ENCODE results near the gene PIP5K1B. TPM values are rescaled to one million over a fixed set of nuclear protein-coding genes. Genes with fewer than 3 reads are reported as not detected.

PIP5K1B gene
- total RNA-seq, 1 donor from 2014 or later, result not detected

- no peak for DNase-seq
These were observed 292.6 kb downstream of the PIP5K1B start for GRCh38 chr9:68997666-68998065.

GRCh38 chr9:68998385-68998784 lies 293.3 kb downstream of the PIP5K1B start:
- no peak for DNase-seq

GRCh38 chr9:68998812-68999211 lies 293.8 kb downstream of the PIP5K1B start:
- no peak for DNase-seq

GRCh38 chr9:68999393-69000105 lies 294.5 kb downstream of the PIP5K1B start:
- peak; percentile 78 for DNase-seq

- DNase-seq, result no peak
These were observed 296.9 kb downstream of the PIP5K1B start for GRCh38 chr9:69001921-69002320.

- DNase-seq, result no peak
These were observed 298.0 kb downstream of the PIP5K1B start for GRCh38 chr9:69003051-69003450.

- DNase-seq, result no peak
These were observed 299.8 kb downstream of the PIP5K1B start for GRCh38 chr9:69004836-69005235.

GRCh38 chr9:69009708-69010107 lies 304.7 kb downstream of the PIP5K1B start:
- DNase-seq, result no peak

- no peak for DNase-seq
These were observed 307.8 kb downstream of the PIP5K1B start for GRCh38 chr9:69012696-69013381.

- no peak for DNase-seq
These were observed 308.3 kb downstream of the PIP5K1B start for GRCh38 chr9:69013382-69013727.

- DNase-seq, result no peak
These were observed 309.0 kb downstream of the PIP5K1B start, which contains the start of gene PRKACG for GRCh38 chr9:69014013-69014412. Gene PRKACG (minus strand): TSS chr9:69014113. CDS start chr9:69014092, 21 bp downstream.

GRCh38 chr9:69016191-69017096 lies 311.4 kb downstream of the PIP5K1B start:
- no peak for DNase-seq

- DNase-seq, result no peak
These were observed 313.7 kb downstream of the PIP5K1B start for GRCh38 chr9:69018737-69019136.

GRCh38 chr9:69019808-69020207 lies 314.8 kb downstream of the PIP5K1B start:
- DNase-seq, result no peak

- no peak for DNase-seq
These were observed 315.5 kb downstream of the PIP5K1B start for GRCh38 chr9:69020301-69021145.

GRCh38 chr9:69023650-69024049 lies 318.6 kb downstream of the PIP5K1B start:
- no peak for DNase-seq

GRCh38 chr9:69027355-69028097 lies 322.5 kb downstream of the PIP5K1B start:
- DNase-seq, result peak; percentile 79

GRCh38 chr9:69028754-69029153 lies 323.7 kb downstream of the PIP5K1B start:
- DNase-seq, result no peak

GRCh38 chr9:69029535-69029934 lies 324.5 kb downstream of the PIP5K1B start:
- no peak for DNase-seq

GRCh38 chr9:69030851-69031645 lies 326.0 kb downstream of the PIP5K1B start:
- DNase-seq, result peak; percentile 71

- DNase-seq, result no peak
These were observed 329.0 kb downstream of the PIP5K1B start for GRCh38 chr9:69034071-69034470.
